Activated CD4-positive, alpha-beta T cell treated with anti-CD3 and anti-CD28 coated beads, Interleukin-2, amount 10 ng/mL, durations not matched to agents 7 days and 5 days (primary cell): ENCODE results near the gene KCNAB2. TPM values are rescaled to one million over a fixed set of nuclear protein-coding genes. Genes with fewer than 3 reads are reported as not detected.
A peak's percentile ranks its signal among the peaks of the same experiment; 100 is the strongest.
"Not testable (repeated sequence)": the region's sequence is repeated elsewhere in the genome, so short reads cannot be mapped to it uniquely, and the experiment has no call there.

Experiments used
- CTCF ChIA-PET: fragments of 350-600 bp; sonication (Branson Sonifier 250); formaldehyde crosslinking; loops from one replicate; lab custom pipeline; 2021; ENCODE audit warnings: antibody characterized with exemption; lab: Charles Lee
- POLR2A ChIA-PET: fragments of 350-600 bp; sonication (Branson Sonifier 250); formaldehyde crosslinking; loops from one replicate; lab custom pipeline; 2021; ENCODE audit warnings: antibody characterized with exemption; lab: Charles Lee
- DNase-seq: peaks from one replicate; pipeline ENCODE4 v3.0.0-alpha.2; 2020
- H3K27ac Mint-ChIP-seq: one replicate; pipeline ENCODE4 v1.8.0; 2021; ENCODE audit warnings: mild to moderate bottlenecking, moderate library complexity, mixed read lengths
- H3K27me3 Mint-ChIP-seq: one replicate; pipeline ENCODE4 v1.8.0; 2021; ENCODE audit warnings: mixed read lengths
- H3K36me3 Mint-ChIP-seq: one replicate; pipeline ENCODE4 v1.8.0; 2021; ENCODE audit warnings: low read depth, mixed read lengths
- H3K4me1 Mint-ChIP-seq: one replicate; pipeline ENCODE4 v1.8.0; 2021; ENCODE audit warnings: mixed read lengths
- H3K4me3 Mint-ChIP-seq: one replicate; pipeline ENCODE4 v1.8.0; 2021; ENCODE audit warnings: mild to moderate bottlenecking, moderate library complexity, mixed read lengths
- H3K9me3 Mint-ChIP-seq: one replicate; pipeline ENCODE4 v1.8.0; 2021; ENCODE audit warnings: mixed read lengths
- total RNA-seq, 2 experiments: library from RNA; stranded (reverse); gene quantifications; one replicate each; pipeline ENCODE4 v1.2.3, GENCODE V29; 2021

KCNAB2 gene
- total RNA-seq, 2 experiments from 2014 or later: 258 to 294 TPM

GRCh38 chr1:6072774-6073479 lies 27.2 kb downstream of the KCNAB2 start:
- H3K36me3 Mint-ChIP-seq: peaks cover 24% of the 10 kb centered on the region
- DNase-seq: no peak
- ChIA-PET POLR2A (no interaction called here), CTCF (no interaction called here)
- no peak overlapping the region for H3K4me3 Mint-ChIP-seq
- no peak overlapping the region for H3K27ac Mint-ChIP-seq
- H3K27me3 Mint-ChIP-seq: no peaks in the 10 kb centered on the region
- H3K9me3 Mint-ChIP-seq: no peaks in the 10 kb centered on the region
- H3K4me1 Mint-ChIP-seq: no peaks in the 10 kb centered on the region

GRCh38 chr1:6073480-6074053 lies 27.9 kb downstream of the KCNAB2 start:
- Mint-ChIP-seq H3K9me3 (no peaks in the 10 kb centered on the region), H3K4me3 (no peak overlapping the region), H3K4me1 (no peaks in the 10 kb centered on the region), H3K27ac (no peak overlapping the region), H3K36me3 (peaks cover 24% of the 10 kb centered on the region), H3K27me3 (no peaks in the 10 kb centered on the region)
- POLR2A ChIA-PET: interaction anchor here (0.5 kb wide), 1 partner anchor 118 kb away, joined by 4 read pairs; no protein-coding TSS in a partner anchor
- CTCF ChIA-PET: no interaction called here
- DNase-seq: no peak

GRCh38 chr1:6074192-6074901 lies 28.7 kb downstream of the KCNAB2 start:
- Mint-ChIP-seq H3K4me1 (no peaks in the 10 kb centered on the region), H3K4me3 (no peak overlapping the region), H3K9me3 (no peaks in the 10 kb centered on the region), H3K27me3 (no peaks in the 10 kb centered on the region), H3K27ac (no peak overlapping the region), H3K36me3 (peaks cover 24% of the 10 kb centered on the region)
- DNase-seq: no peak
- POLR2A ChIA-PET: interaction anchor here (0.5 kb wide), 1 partner anchor 117 kb away, joined by 4 read pairs; no protein-coding TSS in a partner anchor
- CTCF ChIA-PET: interaction anchor here (1.1 kb wide), 1 partner anchor 8 kb away, joined by 3 read pairs; no protein-coding TSS in a partner anchor

- no peaks in the 10 kb centered on the region for H3K27me3 Mint-ChIP-seq
- CTCF ChIA-PET: interaction anchor here (1.1 kb wide), 1 partner anchor 8 kb away, joined by 4 read pairs; no protein-coding TSS in a partner anchor
- H3K4me1 Mint-ChIP-seq: no peaks in the 10 kb centered on the region
- H3K9me3 Mint-ChIP-seq: no peaks in the 10 kb centered on the region
- POLR2A ChIA-PET: no interaction called here
- peaks cover 30% of the 10 kb centered on the region for H3K36me3 Mint-ChIP-seq
- no peak for DNase-seq
- H3K27ac Mint-ChIP-seq: peak overlapping the region; percentile 16
- H3K4me3 Mint-ChIP-seq: no peak overlapping the region
Observed at GRCh38 chr1:6075748-6076147, 30.1 kb downstream of the KCNAB2 start.

GRCh38 chr1:6077061-6077460 lies 31.4 kb downstream of the KCNAB2 start:
- H3K9me3 Mint-ChIP-seq: not testable (repeated sequence)
- peaks cover 31% of the 10 kb centered on the region for H3K36me3 Mint-ChIP-seq

GRCh38 chr1:6077506-6077905 lies 31.8 kb downstream of the KCNAB2 start:
- POLR2A ChIA-PET: no interaction called here
- Mint-ChIP-seq H3K27me3 (no peaks in the 10 kb centered on the region), H3K4me3 (no peak overlapping the region), H3K27ac (no peak overlapping the region), H3K36me3 (peaks cover 34% of the 10 kb centered on the region), H3K9me3 (no peaks in the 10 kb centered on the region), H3K4me1 (no peaks in the 10 kb centered on the region)
- DNase-seq: no peak
- CTCF ChIA-PET: no interaction called here

More at GRCh38 chr1:6077061-6077460, 31.4 kb downstream of the KCNAB2 start:
- CTCF ChIA-PET, POLR2A ChIA-PET, H3K27ac Mint-ChIP-seq, H3K4me3 Mint-ChIP-seq, H3K4me1 Mint-ChIP-seq, DNase-seq, H3K27me3 Mint-ChIP-seq: not testable (repeated sequence)

- no peak overlapping the region for H3K27ac Mint-ChIP-seq
- POLR2A ChIA-PET: no interaction called here
Observed at GRCh38 chr1:6077919-6078318, 32.2 kb downstream of the KCNAB2 start.

GRCh38 chr1:6080469-6080868 lies 34.8 kb downstream of the KCNAB2 start:
- Mint-ChIP-seq H3K36me3 (peaks cover 38% of the 10 kb centered on the region), H3K4me3 (no peak overlapping the region), H3K27ac (no peak overlapping the region), H3K4me1 (no peaks in the 10 kb centered on the region), H3K27me3 (no peaks in the 10 kb centered on the region), H3K9me3 (no peaks in the 10 kb centered on the region)
- ChIA-PET POLR2A (no interaction called here), CTCF (no interaction called here)
- no peak for DNase-seq

More at GRCh38 chr1:6077919-6078318, 32.2 kb downstream of the KCNAB2 start:
- Mint-ChIP-seq H3K4me3 (no peak overlapping the region), H3K9me3 (no peaks in the 10 kb centered on the region), H3K27me3 (no peaks in the 10 kb centered on the region), H3K36me3 (peaks cover 37% of the 10 kb centered on the region), H3K4me1 (no peaks in the 10 kb centered on the region)
- DNase-seq: no peak
- CTCF ChIA-PET: no interaction called here

- no peak for DNase-seq
- Mint-ChIP-seq H3K4me3 (no peak overlapping the region), H3K36me3 (peaks cover 31% of the 10 kb centered on the region), H3K27me3 (no peaks in the 10 kb centered on the region), H3K4me1 (no peaks in the 10 kb centered on the region), H3K9me3 (no peaks in the 10 kb centered on the region), H3K27ac (no peak overlapping the region)
- ChIA-PET POLR2A (no interaction called here), CTCF (interaction anchor here (0.5 to 1.0 kb wide), 2 partner anchors 7 to 111 kb away, joined by 3 read pairs; no protein-coding TSS in a partner anchor)
Observed at GRCh38 chr1:6081901-6082300, 36.2 kb downstream of the KCNAB2 start.

- POLR2A ChIA-PET: no interaction called here
- DNase-seq: no peak
- H3K27ac Mint-ChIP-seq: no peak overlapping the region
- no peaks in the 10 kb centered on the region for H3K27me3 Mint-ChIP-seq
- H3K36me3 Mint-ChIP-seq: peaks cover 34% of the 10 kb centered on the region
- CTCF ChIA-PET: interaction anchor here (0.5 to 1.0 kb wide), 3 partner anchors 8 to 110 kb away, joined by 3 read pairs; no protein-coding TSS in a partner anchor
- no peaks in the 10 kb centered on the region for H3K9me3 Mint-ChIP-seq
- H3K4me3 Mint-ChIP-seq: no peak overlapping the region
- no peaks in the 10 kb centered on the region for H3K4me1 Mint-ChIP-seq
Observed at GRCh38 chr1:6082430-6082971, 36.8 kb downstream of the KCNAB2 start.

GRCh38 chr1:6083385-6083784 lies 37.7 kb downstream of the KCNAB2 start:
- H3K4me1 Mint-ChIP-seq: no peaks in the 10 kb centered on the region
- H3K27me3 Mint-ChIP-seq: no peaks in the 10 kb centered on the region
- POLR2A ChIA-PET: no interaction called here
- CTCF ChIA-PET: no interaction called here
- H3K27ac Mint-ChIP-seq: no peak overlapping the region
- H3K4me3 Mint-ChIP-seq: no peak overlapping the region
- peaks cover 36% of the 10 kb centered on the region for H3K36me3 Mint-ChIP-seq
- H3K9me3 Mint-ChIP-seq: no peaks in the 10 kb centered on the region
- DNase-seq: no peak

- peaks cover 36% of the 10 kb centered on the region for H3K36me3 Mint-ChIP-seq
- DNase-seq: no peak
- no peaks in the 10 kb centered on the region for H3K27me3 Mint-ChIP-seq
- H3K9me3 Mint-ChIP-seq: no peaks in the 10 kb centered on the region
- H3K27ac Mint-ChIP-seq: no peak overlapping the region
- POLR2A ChIA-PET: no interaction called here
- CTCF ChIA-PET: no interaction called here
- no peak overlapping the region for H3K4me3 Mint-ChIP-seq
- no peaks in the 10 kb centered on the region for H3K4me1 Mint-ChIP-seq
Observed at GRCh38 chr1:6083801-6084446, 38.2 kb downstream of the KCNAB2 start.
